Endothelial cell of coronary artery (primary cell): ENCODE data around the gene IFNGR1. TPM values are rescaled to one million over a fixed set of nuclear protein-coding genes. Genes with fewer than 3 reads are reported as not detected.

ENCODE experiments used
- total RNA-seq: library from RNA; depleted of rRNA; stranded (reverse); fragments of >200 nt; gene quantifications from 2 replicates; pipeline ENCODE4 v1.2.3, GENCODE V29; 2014

IFNGR1 gene
- total RNA-seq = 59.1 and 85.2 TPM in 2 replicates

GRCh38 chr6:137218917-137219663, at the start of gene IFNGR1:
TSS of gene IFNGR1 (minus strand) at chr6:137219385. CDS start at chr6:137219327, 58 bp downstream.

GRCh38 chr6:137173501-137173900, 45.7 kb downstream of the IFNGR1 start, which contains the start of gene IL22RA2:
TSS of gene IL22RA2 (minus strand) at chr6:137173644. CDS start at chr6:137161749, 11,895 bp downstream.

Other genes starting within 250 kb of the IFNGR1 start
- gene IL20RA, start 174.4 kb downstream of the IFNGR1 start, total RNA-seq = not detected in 2 replicates
- gene IL22RA2, start 45.7 kb downstream of the IFNGR1 start, total RNA-seq = not detected in 2 replicates